RWPE1 (cell line): ENCODE results near the gene SPOCK3.
"Not testable (repeated sequence)": the region's sequence is repeated elsewhere in the genome, so short reads cannot be mapped to it uniquely, and the experiment has no call there.

ENCODE experiments used
- CTCF ChIA-PET: fragments of 350-600 bp; sonication (Branson Sonifier 250); formaldehyde crosslinking; extraction: SDS; loops from one replicate; lab custom pipeline; 2021; lab: Yijun Ruan, JAX
- POLR2A ChIA-PET: fragments of 400-600 bp; formaldehyde crosslinking; extraction: SDS; loops from one replicate; lab custom pipeline; 2020; ENCODE audit warnings: antibody characterized with exemption; ENCODE audit not compliant: low non-redundant PET; lab: Yijun Ruan, JAX
- DNase-seq: peaks from one replicate; pipeline ENCODE4 v3.0.0; 2012; ENCODE audit warnings: low spot score
- H3K27ac ChIP-seq: fragments of 450-650 bp; 2 replicates; pipeline ENCODE4 v1.5.1; 2017
- CTCF ChIP-seq: fragments of 450-650 bp; conservative IDR thresholded peaks from 2 replicates; pipeline ENCODE4 v1.5.1; 2017; ENCODE audit warnings: low read depth, mild to moderate bottlenecking

The SPOCK3 gene

GRCh38 chr4:166741742-166742141 lies 492.6 kb downstream of the SPOCK3 start:
- POLR2A ChIA-PET: no interaction called here
- no peak for TF ChIP-seq CTCF
- CTCF ChIA-PET: no interaction called here
- H3K27ac ChIP-seq: no peak overlapping the region
- no peak for DNase-seq

GRCh38 chr4:166739215-166739614 lies 495.1 kb downstream of the SPOCK3 start:
- POLR2A ChIA-PET, DNase-seq, CTCF ChIA-PET, H3K27ac ChIP-seq: not testable (repeated sequence)

GRCh38 chr4:166737430-166737829 lies 496.9 kb downstream of the SPOCK3 start:
- no peak overlapping the region for H3K27ac ChIP-seq
- no peak for DNase-seq
- CTCF ChIA-PET: no interaction called here
- TF ChIP-seq CTCF: no peak
- POLR2A ChIA-PET: no interaction called here

- ChIA-PET POLR2A (no interaction called here), CTCF (no interaction called here)
- DNase-seq: no peak
- H3K27ac ChIP-seq: no peak overlapping the region
- TF ChIP-seq CTCF: no peak
These were observed 498.7 kb downstream of the SPOCK3 start for GRCh38 chr4:166735553-166735952.

GRCh38 chr4:166734797-166735196 lies 499.5 kb downstream of the SPOCK3 start:
- no peak for DNase-seq
- POLR2A ChIA-PET: no interaction called here
- CTCF ChIA-PET: no interaction called here
- TF ChIP-seq CTCF: no peak
- no peak overlapping the region for H3K27ac ChIP-seq

- DNase-seq: no peak
- no peak for TF ChIP-seq CTCF
- CTCF ChIA-PET: no interaction called here
- no peak overlapping the region for H3K27ac ChIP-seq
- POLR2A ChIA-PET: no interaction called here
These were observed 500.6 kb downstream of the SPOCK3 start for GRCh38 chr4:166733686-166734085.

GRCh38 chr4:166726832-166727231 lies 507.5 kb downstream of the SPOCK3 start:
- TF ChIP-seq CTCF: no peak
- no peak overlapping the region for H3K27ac ChIP-seq
- POLR2A ChIA-PET: no interaction called here
- CTCF ChIA-PET: no interaction called here
- no peak for DNase-seq
